WTC11 (cell line): Measurements from ENCODE around the gene SLIT3. TPM values are rescaled to one million over a fixed set of nuclear protein-coding genes. Genes with fewer than 3 reads are reported as not detected.

Experiments
- ATAC-seq: fragments of 200-7000 bp; cut with Tn5 transposase; 2 replicates; pipeline ENCODE4 v1.10.0; 2021; ENCODE audit warnings: mild to moderate bottlenecking, moderate library complexity
- CTCF ChIA-PET: fragments of 300-600 bp; sonication (Branson Sonifier 250); formaldehyde crosslinking; loops from one replicate; lab custom pipeline; 2021; ENCODE audit warnings: antibody characterized with exemption; lab: Charles Lee
- POLR2A ChIA-PET: fragments of 350-600 bp; sonication (Branson Sonifier 250); formaldehyde crosslinking; loops from one replicate; lab custom pipeline; 2021; ENCODE audit warnings: antibody characterized with exemption; lab: Charles Lee
- DNase-seq: peaks from one replicate; pipeline ENCODE4 v3.0.0; 2021; ENCODE audit warnings: low spot score
- H3K27ac Mint-ChIP-seq: 2 replicates; pipeline ENCODE4 v1.8.0; 2021; ENCODE audit warnings: mixed read lengths
- H3K27me3 Mint-ChIP-seq: 2 replicates; pipeline ENCODE4 v1.8.0; 2021; ENCODE audit warnings: low read depth, mild to moderate bottlenecking, moderate library complexity, mixed read lengths
- H3K36me3 Mint-ChIP-seq: 2 replicates; pipeline ENCODE4 v1.8.0; 2021; ENCODE audit warnings: mixed read lengths
- H3K4me1 Mint-ChIP-seq: 2 replicates; pipeline ENCODE4 v1.8.0; 2022; ENCODE audit warnings: mixed read lengths
- H3K4me3 Mint-ChIP-seq: 2 replicates; pipeline ENCODE4 v1.8.0; 2021; ENCODE audit warnings: mild to moderate bottlenecking, moderate library complexity, mixed read lengths
- H3K9me3 Mint-ChIP-seq: 2 replicates; pipeline ENCODE4 v1.8.0; 2021; ENCODE audit warnings: mixed read lengths
- ARID4B ChIP-seq: sonication (generic); formaldehyde crosslinking; IDR thresholded peaks from 2 replicates; pipeline ENCODE4 v1.8.0; 2023; ENCODE audit warnings: missing genetic modification reagents, mild to moderate bottlenecking, borderline replicate concordance
- ETV6 ChIP-seq: sonication (generic); formaldehyde crosslinking; IDR thresholded peaks from 2 replicates; pipeline ENCODE4 v1.8.1; 2022; ENCODE audit warnings: mild to moderate bottlenecking, missing genetic modification reagents
- HMGA2 ChIP-seq: fragments of 250-450 bp; sonication (Bioruptor Pico); IDR thresholded peaks from 2 replicates; pipeline ENCODE4 v1.4.0; 2021; ENCODE audit warnings: mild to moderate bottlenecking, moderate library complexity
- IRF2 ChIP-seq: sonication (generic); formaldehyde crosslinking; IDR thresholded peaks from 2 replicates; pipeline ENCODE4 v1.8.0; 2022; ENCODE audit warnings: low read depth, missing genetic modification reagents, borderline replicate concordance
- MXD4 ChIP-seq: fragments of 250-450 bp; sonication (Bioruptor Pico); IDR thresholded peaks from 2 replicates; pipeline ENCODE4 v1.8.0; 2021; ENCODE audit warnings: mild to moderate bottlenecking, moderate library complexity, borderline replicate concordance
- MYBL2 ChIP-seq: sonication (generic); formaldehyde crosslinking; IDR thresholded peaks from 2 replicates; pipeline ENCODE4 v1.8.1; 2023; ENCODE audit warnings: mild to moderate bottlenecking, moderate library complexity, missing genetic modification reagents
- NFE2L1 ChIP-seq: sonication (generic); formaldehyde crosslinking; IDR thresholded peaks from 2 replicates; pipeline ENCODE4 v1.8.1; 2023; ENCODE audit warnings: missing genetic modification reagents
- RELA ChIP-seq: sonication (generic); formaldehyde crosslinking; IDR thresholded peaks from 2 replicates; pipeline ENCODE4 v1.8.1; 2022; ENCODE audit warnings: missing genetic modification reagents, mild to moderate bottlenecking, borderline replicate concordance
- RORB ChIP-seq: fragments of 250-450 bp; sonication (Bioruptor Pico); IDR thresholded peaks from 2 replicates; pipeline ENCODE4 v1.9.0; 2021; ENCODE audit warnings: mild to moderate bottlenecking
- TEAD4 ChIP-seq: sonication (generic); formaldehyde crosslinking; IDR thresholded peaks from 2 replicates; pipeline ENCODE4 v1.8.0; 2022; ENCODE audit warnings: mild to moderate bottlenecking, missing genetic modification reagents
- ZNF317 ChIP-seq: sonication (generic); formaldehyde crosslinking; IDR thresholded peaks from 2 replicates; pipeline ENCODE4 v1.8.1; 2023; ENCODE audit warnings: low read depth, mild to moderate bottlenecking, moderate library complexity, missing genetic modification reagents, borderline replicate concordance
- total RNA-seq: library from RNA; stranded (reverse); gene quantifications from 3 replicates; pipeline ENCODE4 v1.2.3, GENCODE V29; 2021
- TF ChIP-seq, protein P1 (sequence below): sonication (generic); formaldehyde crosslinking; IDR thresholded peaks from 2 replicates; pipeline ENCODE4 v1.8.0; 2022; ENCODE audit warnings: mild to moderate bottlenecking, missing genetic modification reagents
- TF ChIP-seq, protein P2 (sequence below): sonication (generic); formaldehyde crosslinking; IDR thresholded peaks from 2 replicates; pipeline ENCODE4 v1.8.1; 2022; ENCODE audit warnings: low read depth, mild to moderate bottlenecking, moderate library complexity, missing genetic modification reagents, borderline replicate concordance
- TF ChIP-seq, protein P3 (sequence below): sonication (generic); formaldehyde crosslinking; IDR thresholded peaks from 2 replicates; pipeline ENCODE4 v1.8.1; 2023; ENCODE audit warnings: mild to moderate bottlenecking, missing genetic modification reagents, borderline replicate concordance
- TF ChIP-seq, protein P4 (sequence below): sonication (generic); formaldehyde crosslinking; conservative IDR thresholded peaks from 2 replicates; pipeline ENCODE4 v1.8.1; 2022; ENCODE audit warnings: mild to moderate bottlenecking, missing genetic modification reagents

Gene SLIT3
- total RNA-seq, 1 experiment from 2014 or later, result 1.9 TPM

DNA sequence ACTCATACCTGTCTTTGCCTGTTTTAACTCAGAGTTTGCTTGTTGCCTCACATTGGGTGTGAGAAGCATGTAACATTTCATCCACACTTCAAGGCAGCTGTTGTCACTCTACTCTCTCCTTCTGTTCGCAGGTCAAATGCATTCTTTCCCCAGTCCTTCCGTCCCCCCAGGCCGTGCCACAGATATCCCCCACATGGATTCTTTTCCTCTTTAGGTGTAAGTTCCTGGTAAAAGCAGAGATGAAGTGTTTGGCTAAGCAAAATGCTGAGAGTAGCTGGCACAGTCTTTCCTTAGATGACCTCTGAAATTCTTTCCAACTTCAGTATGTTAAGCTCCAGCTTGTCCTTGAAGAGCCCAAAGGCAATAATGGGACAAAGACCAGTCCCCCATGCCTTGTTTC, 328.2 kb downstream of the SLIT3 start:
- POLR2A ChIA-PET, result no interaction called here
- peaks cover 21% of the 10 kb centered on the region for H3K4me1 Mint-ChIP-seq

More for the DNA sequence above, 328.2 kb downstream of the SLIT3 start:
- Mint-ChIP-seq H3K36me3 (no peaks in the 10 kb centered on the region), H3K27ac (no peak overlapping the region), H3K27me3 (no peaks in the 10 kb centered on the region), H3K4me3 (no peak overlapping the region), H3K9me3 (no peaks in the 10 kb centered on the region)
- TF ChIP-seq TEAD4 (no peak), MXD4 (CRISPR knock-in tag) (no peak), ARID4B (CRISPR knock-in tag) (no peak), ZNF317 (CRISPR knock-in tag) (no peak), ETV6 (no peak), RORB (no peak), RELA (CRISPR knock-in tag) (no peak), HMGA2 (CRISPR knock-in tag) (no peak), NFE2L1 (no peak), MYBL2 (CRISPR knock-in tag) (no peak), IRF2 (no peak)
- TF ChIP-seq, protein P1, sequence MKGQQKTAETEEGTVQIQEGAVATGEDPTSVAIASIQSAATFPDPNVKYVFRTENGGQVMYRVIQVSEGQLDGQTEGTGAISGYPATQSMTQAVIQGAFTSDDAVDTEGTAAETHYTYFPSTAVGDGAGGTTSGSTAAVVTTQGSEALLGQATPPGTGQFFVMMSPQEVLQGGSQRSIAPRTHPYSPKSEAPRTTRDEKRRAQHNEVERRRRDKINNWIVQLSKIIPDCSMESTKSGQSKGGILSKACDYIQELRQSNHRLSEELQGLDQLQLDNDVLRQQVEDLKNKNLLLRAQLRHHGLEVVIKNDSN, result no peak
- TF ChIP-seq, protein P2, sequence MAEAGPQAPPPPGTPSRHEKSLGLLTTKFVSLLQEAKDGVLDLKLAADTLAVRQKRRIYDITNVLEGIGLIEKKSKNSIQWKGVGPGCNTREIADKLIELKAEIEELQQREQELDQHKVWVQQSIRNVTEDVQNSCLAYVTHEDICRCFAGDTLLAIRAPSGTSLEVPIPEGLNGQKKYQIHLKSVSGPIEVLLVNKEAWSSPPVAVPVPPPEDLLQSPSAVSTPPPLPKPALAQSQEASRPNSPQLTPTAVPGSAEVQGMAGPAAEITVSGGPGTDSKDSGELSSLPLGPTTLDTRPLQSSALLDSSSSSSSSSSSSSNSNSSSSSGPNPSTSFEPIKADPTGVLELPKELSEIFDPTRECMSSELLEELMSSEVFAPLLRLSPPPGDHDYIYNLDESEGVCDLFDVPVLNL, result no peak
- TF ChIP-seq, protein P3, sequence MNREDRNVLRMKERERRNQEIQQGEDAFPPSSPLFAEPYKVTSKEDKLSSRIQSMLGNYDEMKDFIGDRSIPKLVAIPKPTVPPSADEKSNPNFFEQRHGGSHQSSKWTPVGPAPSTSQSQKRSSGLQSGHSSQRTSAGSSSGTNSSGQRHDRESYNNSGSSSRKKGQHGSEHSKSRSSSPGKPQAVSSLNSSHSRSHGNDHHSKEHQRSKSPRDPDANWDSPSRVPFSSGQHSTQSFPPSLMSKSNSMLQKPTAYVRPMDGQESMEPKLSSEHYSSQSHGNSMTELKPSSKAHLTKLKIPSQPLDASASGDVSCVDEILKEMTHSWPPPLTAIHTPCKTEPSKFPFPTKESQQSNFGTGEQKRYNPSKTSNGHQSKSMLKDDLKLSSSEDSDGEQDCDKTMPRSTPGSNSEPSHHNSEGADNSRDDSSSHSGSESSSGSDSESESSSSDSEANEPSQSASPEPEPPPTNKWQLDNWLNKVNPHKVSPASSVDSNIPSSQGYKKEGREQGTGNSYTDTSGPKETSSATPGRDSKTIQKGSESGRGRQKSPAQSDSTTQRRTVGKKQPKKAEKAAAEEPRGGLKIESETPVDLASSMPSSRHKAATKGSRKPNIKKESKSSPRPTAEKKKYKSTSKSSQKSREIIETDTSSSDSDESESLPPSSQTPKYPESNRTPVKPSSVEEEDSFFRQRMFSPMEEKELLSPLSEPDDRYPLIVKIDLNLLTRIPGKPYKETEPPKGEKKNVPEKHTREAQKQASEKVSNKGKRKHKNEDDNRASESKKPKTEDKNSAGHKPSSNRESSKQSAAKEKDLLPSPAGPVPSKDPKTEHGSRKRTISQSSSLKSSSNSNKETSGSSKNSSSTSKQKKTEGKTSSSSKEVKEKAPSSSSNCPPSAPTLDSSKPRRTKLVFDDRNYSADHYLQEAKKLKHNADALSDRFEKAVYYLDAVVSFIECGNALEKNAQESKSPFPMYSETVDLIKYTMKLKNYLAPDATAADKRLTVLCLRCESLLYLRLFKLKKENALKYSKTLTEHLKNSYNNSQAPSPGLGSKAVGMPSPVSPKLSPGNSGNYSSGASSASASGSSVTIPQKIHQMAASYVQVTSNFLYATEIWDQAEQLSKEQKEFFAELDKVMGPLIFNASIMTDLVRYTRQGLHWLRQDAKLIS, result no peak
- TF ChIP-seq, protein P4, sequence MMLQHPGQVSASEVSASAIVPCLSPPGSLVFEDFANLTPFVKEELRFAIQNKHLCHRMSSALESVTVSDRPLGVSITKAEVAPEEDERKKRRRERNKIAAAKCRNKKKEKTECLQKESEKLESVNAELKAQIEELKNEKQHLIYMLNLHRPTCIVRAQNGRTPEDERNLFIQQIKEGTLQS, result no peak
- DNase-seq (no peak), ATAC-seq (no peak)
- CTCF ChIA-PET, result no interaction called here
